Measurements from ENCODE around the gene DTD1. TPM values are rescaled to one million over a fixed set of nuclear protein-coding genes. Genes with fewer than 3 reads are reported as not detected.

Gene DTD1
- polyA plus RNA-seq, 1 of the 3 experiments (the other 2 are of a cell fraction): 81.1 TPM

DNA sequence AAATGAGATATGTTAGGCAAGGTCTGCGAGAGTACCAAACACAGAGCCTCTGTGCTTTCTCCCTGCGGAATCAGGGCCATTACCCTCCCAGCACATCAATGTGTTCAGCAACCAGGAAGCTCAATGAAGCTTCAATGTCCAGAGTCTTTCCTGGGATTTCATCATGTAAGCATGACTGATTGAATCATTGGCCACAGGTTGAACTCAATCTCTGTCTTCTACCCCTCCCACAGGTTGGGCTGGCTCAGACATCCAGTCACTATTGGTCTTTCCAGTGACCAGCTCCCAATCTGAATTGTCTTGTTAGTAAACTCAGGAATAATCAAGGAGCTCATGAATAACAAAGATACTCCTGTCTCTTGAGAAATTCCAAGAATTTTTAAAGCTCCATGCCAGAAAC is 2.7 kb upstream of the DTD1 start:
- ChIA-PET CTCF (no interaction called here), POLR2A (no interaction called here)
- Histone ChIP-seq H3K79me2 (ENCODE audit: insufficient read depth) (peaks cover 17% of the 10 kb centered on the region), H3K27me3 (ENCODE audit: insufficient read depth) (no peaks in the 10 kb centered on the region), H3K27ac (ENCODE audit: low read depth in 2 of 2, low read length in 1 of 2) (no peak overlapping the region), H3K36me3 (replicated peaks in 1 of 2; ENCODE audit: control insufficient read depth in 1 of 2, insufficient read depth in 2 of 2, low read length in 1 of 2) (no peaks in the 10 kb centered on the region), H3K4me3 (ENCODE audit: low read depth in 2 of 2, low read length in 1 of 2) (no peak overlapping the region), H3K9me3 (no peaks in the 10 kb centered on the region), H3F3A (replicated peaks; ENCODE audit: insufficient read depth) (peaks cover 4% of the 10 kb centered on the region), H4K20me1 (ENCODE audit: insufficient read depth) (no peaks in the 10 kb centered on the region), H3K4me1 (ENCODE audit: control insufficient read depth in 1 of 2, insufficient read depth in 2 of 2, low read depth in 1 of 2, low read length in 1 of 2) (no peaks in the 10 kb centered on the region; a peak in 3 of 4 replicates), H2AFZ (ENCODE audit: low read depth) (no peak overlapping the region), H3K9me2 (no peaks in the 10 kb centered on the region), H3K4me2 (no peak overlapping the region), H3K9ac (no peak overlapping the region)
- 73% methylated on average over 2 of the region's 2 CpGs for WGBS (ENCODE audit: low lambda C conversion rate)
- DNase-seq: no peak
- TF ChIP-seq GATA2 (CRISPR knock-in tag; IDR thresholded peaks at IDR 0.05) (no peak), USF1 (IDR thresholded peaks at IDR 0.05; ENCODE audit: borderline replicate concordance, low read depth) (no peak), SIN3A (IDR thresholded peaks at IDR 0.05; ENCODE audit: borderline replicate concordance, low read depth, low read length) (no peak), TCF12 (IDR thresholded peaks at IDR 0.05) (no peak), TEAD4 (IDR thresholded peaks at IDR 0.05; ENCODE audit: borderline replicate concordance, insufficient read depth) (no peak), RAD21 (IDR thresholded peaks at IDR 0.05; ENCODE audit: low read length) (no peak), TAF1 (IDR thresholded peaks at IDR 0.05; ENCODE audit: borderline replicate concordance, low read depth, low read length) (no peak), EZH2phosphoT487 (IDR thresholded peaks at IDR 0.05; ENCODE audit: borderline replicate concordance, low read depth) (no peak), FOXM1 (IDR thresholded peaks at IDR 0.05; ENCODE audit: low read depth) (no peak), NFIC (IDR thresholded peaks at IDR 0.05; ENCODE audit: borderline replicate concordance) (no peak)

- 6% methylated on average over 18 of the region's 18 CpGs for WGBS (ENCODE audit: low lambda C conversion rate)
- POLR2A ChIA-PET: interaction anchor here (0.6 to 1.9 kb wide), 4 partner anchors 65 to 622 kb away, joined by 3 to 8 read pairs (median 3); partner anchors contain the start of gene SEC23B
- Histone ChIP-seq H4K20me1 (ENCODE audit: insufficient read depth) (no peaks in the 10 kb centered on the region), H3K9ac (peak overlapping the region; percentile 84), H3K4me2 (peak overlapping the region; percentile 80), H3K4me3 (ENCODE audit: low read depth in 2 of 2, low read length in 1 of 2) (peak overlapping the region; percentile 82 to 86), H3K27ac (ENCODE audit: low read depth in 2 of 2, low read length in 1 of 2) (peak overlapping the region; percentile 37 to 84), H3K9me2 (no peaks in the 10 kb centered on the region), H3F3A (replicated peaks; ENCODE audit: insufficient read depth) (peaks cover 4% of the 10 kb centered on the region), H3K4me1 (ENCODE audit: control insufficient read depth in 1 of 2, insufficient read depth in 2 of 2, low read depth in 1 of 2, low read length in 1 of 2) (no peaks in the 10 kb centered on the region; a peak in 3 of 4 replicates), H3K79me2 (ENCODE audit: insufficient read depth) (peaks cover 46% of the 10 kb centered on the region), H3K9me3 (no peaks in the 10 kb centered on the region), H3K27me3 (ENCODE audit: insufficient read depth) (no peaks in the 10 kb centered on the region), H3K36me3 (replicated peaks in 1 of 2; ENCODE audit: control insufficient read depth in 1 of 2, insufficient read depth in 2 of 2, low read length in 1 of 2) (no peaks in the 10 kb centered on the region), H2AFZ (ENCODE audit: low read depth) (peak overlapping the region; percentile 76)
- CTCF ChIA-PET: interaction anchor here (0.7 to 1.8 kb wide), 4 partner anchors 9 to 206 kb away, joined by 4 to 6 read pairs (median 4); partner anchors contain the start of gene RBBP9
- peak; percentile 56 for DNase-seq
- TF ChIP-seq EP300 (IDR thresholded peaks at IDR 0.05; ENCODE audit: borderline replicate concordance in 1 of 2, low read depth in 1 of 2, low read length in 1 of 2) (no peak), MXI1 (IDR thresholded peaks at IDR 0.05; ENCODE audit: low read depth, low read length) (peak; percentile 86), USF1 (IDR thresholded peaks at IDR 0.05; ENCODE audit: borderline replicate concordance, low read depth) (no peak)
- TF ChIP-seq, protein P1, sequence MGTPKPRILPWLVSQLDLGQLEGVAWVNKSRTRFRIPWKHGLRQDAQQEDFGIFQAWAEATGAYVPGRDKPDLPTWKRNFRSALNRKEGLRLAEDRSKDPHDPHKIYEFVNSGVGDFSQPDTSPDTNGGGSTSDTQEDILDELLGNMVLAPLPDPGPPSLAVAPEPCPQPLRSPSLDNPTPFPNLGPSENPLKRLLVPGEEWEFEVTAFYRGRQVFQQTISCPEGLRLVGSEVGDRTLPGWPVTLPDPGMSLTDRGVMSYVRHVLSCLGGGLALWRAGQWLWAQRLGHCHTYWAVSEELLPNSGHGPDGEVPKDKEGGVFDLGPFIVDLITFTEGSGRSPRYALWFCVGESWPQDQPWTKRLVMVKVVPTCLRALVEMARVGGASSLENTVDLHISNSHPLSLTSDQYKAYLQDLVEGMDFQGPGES (IDR thresholded peaks at IDR 0.05; ENCODE audit: low read depth, low read length): no peak
Observed at GRCh38 chr20:18588574-18588933, 700 bp downstream of the DTD1 start.
